Measurements from ENCODE around the gene LRP1B. TPM values are rescaled to one million over a fixed set of nuclear protein-coding genes. Genes with fewer than 3 reads are reported as not detected.

Gene LRP1B
- total RNA-seq, 3 donors from 2014 or later, result 2.3 to 29.8 (median 21.8) TPM

DNA sequence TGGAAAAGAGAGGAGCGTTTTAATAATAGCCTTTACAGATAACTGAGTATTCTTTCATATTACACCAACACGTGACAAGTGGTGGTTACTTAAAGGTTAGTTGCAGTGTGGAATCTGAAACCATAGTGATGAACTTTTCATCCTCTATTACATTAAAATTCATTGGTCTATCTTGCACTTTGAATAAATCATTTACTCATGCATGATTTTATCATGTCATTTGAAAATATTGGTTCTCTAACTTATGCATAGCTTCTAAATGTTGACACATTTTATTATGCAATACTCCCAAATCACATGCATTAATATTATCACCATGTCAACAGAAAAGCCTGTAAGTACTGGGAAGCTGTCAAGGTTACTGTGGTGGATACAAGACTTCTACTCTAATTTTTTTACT lies 1432.2 kb downstream of the LRP1B start:
- H3K4me1 ChIP-seq, result no peaks in the 10 kb centered on the region
- H3K27me3 ChIP-seq, result no peaks in the 10 kb centered on the region
- DNase-seq (ENCODE audit: low spot score in 2 of 2), result no peak
- H3K36me3 ChIP-seq, result no peaks in the 10 kb centered on the region
- no peaks in the 10 kb centered on the region for H3K9me3 ChIP-seq
- H3K4me3 ChIP-seq, result no peak overlapping the region
- no peak overlapping the region for H3K27ac ChIP-seq
- TF ChIP-seq, protein P1, sequence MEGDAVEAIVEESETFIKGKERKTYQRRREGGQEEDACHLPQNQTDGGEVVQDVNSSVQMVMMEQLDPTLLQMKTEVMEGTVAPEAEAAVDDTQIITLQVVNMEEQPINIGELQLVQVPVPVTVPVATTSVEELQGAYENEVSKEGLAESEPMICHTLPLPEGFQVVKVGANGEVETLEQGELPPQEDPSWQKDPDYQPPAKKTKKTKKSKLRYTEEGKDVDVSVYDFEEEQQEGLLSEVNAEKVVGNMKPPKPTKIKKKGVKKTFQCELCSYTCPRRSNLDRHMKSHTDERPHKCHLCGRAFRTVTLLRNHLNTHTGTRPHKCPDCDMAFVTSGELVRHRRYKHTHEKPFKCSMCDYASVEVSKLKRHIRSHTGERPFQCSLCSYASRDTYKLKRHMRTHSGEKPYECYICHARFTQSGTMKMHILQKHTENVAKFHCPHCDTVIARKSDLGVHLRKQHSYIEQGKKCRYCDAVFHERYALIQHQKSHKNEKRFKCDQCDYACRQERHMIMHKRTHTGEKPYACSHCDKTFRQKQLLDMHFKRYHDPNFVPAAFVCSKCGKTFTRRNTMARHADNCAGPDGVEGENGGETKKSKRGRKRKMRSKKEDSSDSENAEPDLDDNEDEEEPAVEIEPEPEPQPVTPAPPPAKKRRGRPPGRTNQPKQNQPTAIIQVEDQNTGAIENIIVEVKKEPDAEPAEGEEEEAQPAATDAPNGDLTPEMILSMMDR (IDR thresholded peaks at IDR 0.05), result no peak
- TF ChIP-seq POLR2A (IDR thresholded peaks at IDR 0.05) (no peak), POLR2AphosphoS5 (IDR thresholded peaks at IDR 0.05) (no peak)
- intact Hi-C loops (cut with DNase I; ENCODE audit: low total_unique reads), result no loop called here

DNA sequence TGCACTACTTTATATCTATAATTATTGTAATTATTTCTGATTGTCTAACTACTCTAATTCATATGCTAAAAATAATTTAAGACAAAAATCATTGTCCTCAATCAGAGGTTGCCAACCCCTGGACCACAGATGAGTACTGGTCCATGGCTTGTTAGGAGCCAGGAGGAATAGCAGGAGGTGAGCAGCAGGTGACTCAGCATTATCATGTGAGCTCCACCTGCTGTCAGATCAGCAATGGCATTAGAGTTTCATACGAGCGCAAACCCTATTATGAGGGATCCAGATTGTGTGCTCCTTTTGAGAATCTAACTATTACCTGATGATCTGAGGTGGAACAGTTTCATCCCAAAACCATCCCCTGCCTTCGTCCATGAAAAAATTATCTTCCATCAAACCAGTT lies 1434.4 kb downstream of the LRP1B start:
- H3K27me3 ChIP-seq, result no peaks in the 10 kb centered on the region
- no peak overlapping the region for H3K27ac ChIP-seq
- no peaks in the 10 kb centered on the region for H3K9me3 ChIP-seq
- intact Hi-C loops (cut with DNase I; ENCODE audit: low total_unique reads), result no loop called here
- TF ChIP-seq POLR2AphosphoS5 (IDR thresholded peaks at IDR 0.05) (no peak), POLR2A (IDR thresholded peaks at IDR 0.05) (no peak)
- TF ChIP-seq, protein P1 (IDR thresholded peaks at IDR 0.05), result no peak
- no peaks in the 10 kb centered on the region for H3K36me3 ChIP-seq
- no peaks in the 10 kb centered on the region for H3K4me1 ChIP-seq
- no peak overlapping the region for H3K4me3 ChIP-seq
- no peak for DNase-seq (ENCODE audit: low spot score in 2 of 2)

DNA sequence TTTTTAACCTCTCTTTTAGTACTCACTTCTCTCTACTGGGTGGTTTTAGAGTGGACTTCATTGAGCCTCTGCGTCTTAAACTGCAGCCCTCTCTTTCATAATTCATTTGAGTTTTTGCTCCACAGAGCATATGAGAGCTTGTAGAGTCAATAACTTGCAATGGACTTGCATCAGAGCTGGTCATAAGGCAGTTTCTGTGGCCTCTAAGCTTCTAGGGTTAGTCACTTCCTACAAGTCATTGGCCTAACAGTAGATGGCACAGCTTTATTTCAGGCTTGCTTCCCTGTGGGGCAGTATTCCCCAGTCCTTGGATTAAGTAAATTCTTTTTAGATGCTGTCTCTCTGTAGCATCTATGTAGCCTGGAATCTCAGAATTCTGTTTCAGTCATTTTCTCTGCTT lies 1435.7 kb downstream of the LRP1B start:
- no peak for DNase-seq (ENCODE audit: low spot score in 2 of 2)
- H3K27me3 ChIP-seq, result no peaks in the 10 kb centered on the region
- no peaks in the 10 kb centered on the region for H3K4me1 ChIP-seq
- no peaks in the 10 kb centered on the region for H3K9me3 ChIP-seq
- no peak overlapping the region for H3K4me3 ChIP-seq
- no peak overlapping the region for H3K27ac ChIP-seq
- TF ChIP-seq, protein P1 (IDR thresholded peaks at IDR 0.05), result no peak
- TF ChIP-seq POLR2AphosphoS5 (IDR thresholded peaks at IDR 0.05) (no peak), POLR2A (IDR thresholded peaks at IDR 0.05) (no peak)
- intact Hi-C loops (cut with DNase I; ENCODE audit: low total_unique reads), result no loop called here
- H3K36me3 ChIP-seq, result no peaks in the 10 kb centered on the region

DNA sequence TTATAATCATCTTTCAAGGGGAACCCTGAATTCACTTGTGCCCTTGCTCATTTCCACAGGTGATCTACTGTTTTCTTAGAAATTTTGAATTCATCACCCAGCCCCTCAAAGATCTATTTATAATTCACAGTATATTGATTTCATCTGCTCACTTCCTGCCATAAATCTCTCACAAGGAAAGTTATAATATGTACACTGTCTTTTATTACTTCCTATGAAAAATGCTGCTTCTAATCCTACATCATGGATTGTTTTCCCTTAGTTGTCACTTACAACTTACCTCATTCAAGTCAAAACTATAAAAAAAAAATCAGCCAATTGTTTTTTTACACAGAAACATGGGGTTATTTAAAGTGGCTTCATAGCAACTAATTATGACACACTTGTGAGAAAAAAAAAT lies 1443.0 kb downstream of the LRP1B start:
- TF ChIP-seq POLR2A (IDR thresholded peaks at IDR 0.05) (no peak), POLR2AphosphoS5 (IDR thresholded peaks at IDR 0.05) (no peak)
- TF ChIP-seq, protein P1 (IDR thresholded peaks at IDR 0.05), result no peak
- Histone ChIP-seq H3K9me3 (no peaks in the 10 kb centered on the region), H3K4me1 (no peaks in the 10 kb centered on the region), H3K4me3 (no peak overlapping the region), H3K27ac (no peak overlapping the region), H3K36me3 (no peaks in the 10 kb centered on the region), H3K27me3 (no peaks in the 10 kb centered on the region)
- intact Hi-C loops (cut with DNase I; ENCODE audit: low total_unique reads), result no loop called here
- no peak for DNase-seq (ENCODE audit: low spot score in 2 of 2)

DNA sequence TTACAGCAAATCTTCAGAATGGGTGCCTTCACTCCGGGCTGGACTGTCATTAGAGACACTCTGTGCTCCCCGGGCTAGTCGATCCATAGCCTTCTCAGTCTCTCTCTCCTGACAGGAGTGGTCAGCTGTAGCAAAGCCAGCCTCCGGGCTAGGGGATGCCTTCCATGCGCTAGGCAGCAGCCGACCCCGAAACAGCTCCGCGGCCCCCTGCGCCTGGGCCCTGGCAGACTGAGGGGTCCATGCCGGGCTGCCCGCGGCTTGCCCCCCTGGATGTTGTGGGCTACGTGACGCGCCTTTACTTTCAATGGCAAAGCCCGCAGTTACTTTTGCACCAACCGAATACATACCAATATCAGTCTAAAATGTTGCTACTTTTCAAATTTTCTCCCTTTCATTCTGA lies 1447.2 kb downstream of the LRP1B start:
- H3K27ac ChIP-seq, result no peak overlapping the region
- intact Hi-C loops (cut with DNase I; ENCODE audit: low total_unique reads), result no loop called here
- no peaks in the 10 kb centered on the region for H3K36me3 ChIP-seq
- no peaks in the 10 kb centered on the region for H3K4me1 ChIP-seq
- H3K4me3 ChIP-seq, result no peak overlapping the region
- no peak for DNase-seq (ENCODE audit: low spot score in 2 of 2)
- H3K9me3 ChIP-seq, result no peaks in the 10 kb centered on the region
- TF ChIP-seq POLR2AphosphoS5 (IDR thresholded peaks at IDR 0.05) (no peak), POLR2A (IDR thresholded peaks at IDR 0.05) (no peak)
- TF ChIP-seq, protein P1 (IDR thresholded peaks at IDR 0.05), result no peak
- no peaks in the 10 kb centered on the region for H3K27me3 ChIP-seq

All from breast epithelium (tissue), 4 donors.